Panc1 (cell line): ENCODE measurements around the gene GAGE13. TPM values are rescaled to one million over a fixed set of nuclear protein-coding genes. Genes with fewer than 3 reads are reported as not detected.

Experiments
- ATAC-seq: fragments of 200-7000 bp; cut with Tn5 transposase; 2 replicates; pipeline ENCODE4 v1.9.1; 2020; ENCODE audit warnings: mild to moderate bottlenecking, moderate library complexity
- BruUV-seq: library from RNA; stranded (reverse); fragments of 400-500 nt; replicated peaks from 2 replicates; lab custom pipeline; 2021; lab: Mats Ljungman, UMichigan
- CTCF ChIA-PET: fragments of 300-600 bp; sonication (Branson Sonifier 250); formaldehyde crosslinking; loops from one replicate; lab custom pipeline; 2022; ENCODE audit warnings: antibody characterized with exemption; lab: Charles Lee
- POLR2A ChIA-PET: fragments of 300-600 bp; sonication (Branson Sonifier 250); formaldehyde crosslinking; loops from one replicate; lab custom pipeline; 2022; ENCODE audit warnings: antibody characterized with exemption; lab: Charles Lee
- DNase-seq: peaks from one replicate; pipeline ENCODE4 v3.0.0-alpha.2; 2010; ENCODE audit warnings: low read depth, low spot score
- H3K27ac ChIP-seq: 2 replicates; pipeline ENCODE4 v1.5.1; 2011; ENCODE audit warnings: mild to moderate bottlenecking, low read length, inconsistent platforms
- H3K27me3 ChIP-seq: fragments of 200-500 bp; sonication (Bioruptor generic); 2 replicates; pipeline ENCODE4 v1.6.0; 2014; ENCODE audit warnings: low read length, inconsistent platforms; ENCODE audit not compliant: control insufficient read depth, insufficient read depth
- H3K36me3 ChIP-seq: fragments of 200-500 bp; sonication (Bioruptor generic); 2 replicates; pipeline ENCODE4 v1.5.1; 2014; ENCODE audit warnings: inconsistent platforms, mild to moderate bottlenecking, low read length, moderate library complexity; ENCODE audit not compliant: control insufficient read depth, insufficient read depth
- H3K4me1 ChIP-seq: 2 replicates; pipeline ENCODE4 v1.5.1; 2011; ENCODE audit warnings: inconsistent platforms, mild to moderate bottlenecking, low read length, moderate library complexity; ENCODE audit not compliant: control insufficient read depth, insufficient read depth
- H3K4me3 ChIP-seq, 2 experiments: 2 replicates each; pipeline ENCODE4 v1.5.1; 2011 to 2012; ENCODE audit warnings: low read depth in 2 of 2, low read length in 2 of 2, mild to moderate bottlenecking in 2 of 2, inconsistent platforms in 1 of 2, moderate library complexity in 1 of 2
- H3K9me3 ChIP-seq: fragments of 200-500 bp; sonication (Bioruptor generic); 2 replicates; pipeline ENCODE4 v1.5.1; 2014; ENCODE audit warnings: low read depth, mild to moderate bottlenecking, inconsistent platforms, low read length, moderate library complexity; ENCODE audit not compliant: control insufficient read depth, insufficient read depth
- POLR2AphosphoS5 ChIP-seq: IDR thresholded peaks from 2 replicates; pipeline ENCODE4 v1.6.1; 2012; ENCODE audit warnings: mild to moderate bottlenecking, low read depth, low read length, moderate library complexity
- REST ChIP-seq, 2 experiments: IDR thresholded peaks; 2 replicates each; pipeline ENCODE4 v1.6.1; 2011 to 2012; ENCODE audit warnings: low read depth in 2 of 2, control low read depth in 1 of 2, low read length in 1 of 2, mild to moderate bottlenecking in 1 of 2, moderate library complexity in 1 of 2; ENCODE audit not compliant: insufficient read depth in 1 of 2
- SIN3A ChIP-seq: IDR thresholded peaks from 2 replicates; pipeline ENCODE4 v1.6.1; 2012; ENCODE audit warnings: low read depth, mild to moderate bottlenecking, low read length, moderate library complexity, borderline replicate concordance; ENCODE audit not compliant: insufficient read depth
- TCF7L2 ChIP-seq: IDR thresholded peaks from 2 replicates; pipeline ENCODE4 v1.6.1; 2011; ENCODE audit warnings: mild to moderate bottlenecking, low read depth, low read length, inconsistent platforms
- in situ Hi-C: cut with HindIII; loops from 2 replicates; pipeline ENCODE4 v1.10.0; 2016; ENCODE audit warnings: low sequenced_read_pairs, low pct_unique_long_range_greater_than_20kb
- intact Hi-C: fragments of 100-400 bp; cut with micrococcal nuclease; formaldehyde crosslinking; loops from one replicate; pipeline ENCODE4 v1.10.0; 2022; ENCODE audit not compliant: unreplicated experiment
- total RNA-seq: library from RNA; stranded (reverse); gene quantifications from one replicate; pipeline ENCODE4 v1.2.1, GENCODE V29; 2021; ENCODE audit not compliant: unreplicated experiment
- TF ChIP-seq, protein P1 (sequence below): fragments of 450-650 bp; IDR thresholded peaks from 2 replicates; pipeline ENCODE4 v1.5.1; 2017; ENCODE audit warnings: mild to moderate bottlenecking

GAGE13 gene
- total RNA-seq, 1 experiment from 2014 or later: not detected

- Histone ChIP-seq H3K27ac (no peak overlapping the region), H3K4me3 (no peak overlapping the region), H3K27me3 (no peaks in the 10 kb centered on the region), H3K9me3 (no peaks in the 10 kb centered on the region), H3K4me1 (no peaks in the 10 kb centered on the region), H3K36me3 (no peaks in the 10 kb centered on the region; the same call in 1 of the 2 replicates)
- DNase-seq (no peak), ATAC-seq (no peak)
- in situ Hi-C loops (no loop called here), intact Hi-C loops (no loop called here)
- ChIA-PET CTCF (no interaction called here), POLR2A (no interaction called here)
- TF ChIP-seq REST (IDR thresholded peaks at IDR 0.05; ENCODE audit: insufficient read depth in 1 of 2, low read depth in 2 of 2, low read length in 1 of 2) (no peak), POLR2AphosphoS5 (no peak), TCF7L2 (no peak), SIN3A (no peak)
- TF ChIP-seq, protein P1, sequence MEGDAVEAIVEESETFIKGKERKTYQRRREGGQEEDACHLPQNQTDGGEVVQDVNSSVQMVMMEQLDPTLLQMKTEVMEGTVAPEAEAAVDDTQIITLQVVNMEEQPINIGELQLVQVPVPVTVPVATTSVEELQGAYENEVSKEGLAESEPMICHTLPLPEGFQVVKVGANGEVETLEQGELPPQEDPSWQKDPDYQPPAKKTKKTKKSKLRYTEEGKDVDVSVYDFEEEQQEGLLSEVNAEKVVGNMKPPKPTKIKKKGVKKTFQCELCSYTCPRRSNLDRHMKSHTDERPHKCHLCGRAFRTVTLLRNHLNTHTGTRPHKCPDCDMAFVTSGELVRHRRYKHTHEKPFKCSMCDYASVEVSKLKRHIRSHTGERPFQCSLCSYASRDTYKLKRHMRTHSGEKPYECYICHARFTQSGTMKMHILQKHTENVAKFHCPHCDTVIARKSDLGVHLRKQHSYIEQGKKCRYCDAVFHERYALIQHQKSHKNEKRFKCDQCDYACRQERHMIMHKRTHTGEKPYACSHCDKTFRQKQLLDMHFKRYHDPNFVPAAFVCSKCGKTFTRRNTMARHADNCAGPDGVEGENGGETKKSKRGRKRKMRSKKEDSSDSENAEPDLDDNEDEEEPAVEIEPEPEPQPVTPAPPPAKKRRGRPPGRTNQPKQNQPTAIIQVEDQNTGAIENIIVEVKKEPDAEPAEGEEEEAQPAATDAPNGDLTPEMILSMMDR: no peak
- no TSS peak for BruUV-seq
Observed at GRCh38 chrX:49286136-49286535, 45.2 kb upstream of the GAGE13 start.

DNA sequence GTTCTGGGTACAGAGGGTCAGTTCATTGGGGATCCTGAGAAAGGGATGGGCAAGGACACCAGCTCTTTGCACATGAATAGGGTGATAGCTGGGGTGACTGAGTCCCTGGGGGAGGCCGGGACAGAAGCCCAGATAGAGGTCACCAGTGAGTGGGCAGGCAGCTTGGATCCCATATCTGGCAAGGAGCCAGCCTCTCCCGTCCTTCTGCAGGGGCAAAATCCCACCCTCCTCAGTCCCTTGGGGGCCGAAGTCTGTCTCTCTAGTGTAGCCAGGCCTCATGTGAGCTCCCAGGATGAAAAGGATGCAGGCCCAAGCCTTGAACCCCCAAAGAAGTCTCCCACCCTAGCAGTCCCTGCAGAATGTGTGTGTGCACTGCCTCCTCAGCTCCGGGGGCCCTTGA lies 44.8 kb upstream of the GAGE13 start:
- no peak overlapping the region for H3K27ac ChIP-seq
- ChIA-PET POLR2A (no interaction called here), CTCF (no interaction called here)
- ATAC-seq (no peak), DNase-seq (no peak)
- TF ChIP-seq, protein P1: no peak
- TF ChIP-seq SIN3A (no peak), REST (IDR thresholded peaks at IDR 0.05; ENCODE audit: insufficient read depth in 1 of 2, low read depth in 2 of 2, low read length in 1 of 2) (no peak), POLR2AphosphoS5 (no peak), TCF7L2 (no peak)
- no TSS peak for BruUV-seq
- H3K9me3 ChIP-seq: no peaks in the 10 kb centered on the region
- intact Hi-C loops (no loop called here), in situ Hi-C loops (no loop called here)
- H3K4me3 ChIP-seq: no peak overlapping the region
- no peaks in the 10 kb centered on the region for H3K4me1 ChIP-seq
- H3K36me3 ChIP-seq: no peaks in the 10 kb centered on the region; the same call in 1 of the 2 replicates
- no peaks in the 10 kb centered on the region for H3K27me3 ChIP-seq
